Gastrocnemius medialis (tissue), 4 donors: ENCODE measurements around the gene RBP4.

Experiments
- CTCF ChIP-seq, 5 experiments: fragments of 450-650 bp in 3 of 5; fragments of 200-600 bp in 2 of 5; sonication (generic) in 2 of 5; IDR thresholded peaks in 4 of 5; conservative IDR thresholded peaks in 1 of 5; 1 replicate in 4 of 5; 2 replicates in 1 of 5; pipeline ENCODE4 v1.5.1; 2016 to 2019; ENCODE audit warnings: antibody characterized with exemption in 5 of 5, mild to moderate bottlenecking in 3 of 5, moderate library complexity in 3 of 5
- POLR2A ChIP-seq, 2 donors: fragments of 450-650 bp; IDR thresholded peaks; one replicate each; pipeline ENCODE4 v1.6.1; 2017; ENCODE audit warnings: antibody characterized with exemption in 2 of 2, mild to moderate bottlenecking in 2 of 2, moderate library complexity in 2 of 2

GRCh38 chr10:93601146-93601773 lies at the start of gene RBP4:
- TF ChIP-seq POLR2A (IDR thresholded peaks at IDR 0.05) = no peak
- TF ChIP-seq CTCF (IDR thresholded peaks at IDR 0.05 in 4 of 5, conservative IDR thresholded peaks at IDR 0.05 in 1 of 5) = no peak
